GM21619 (cell line): ENCODE measurements around the gene TRAF2.

ENCODE experiments used
- ATAC-seq: cut with Tn5 transposase; IDR thresholded peaks from one replicate; pipeline ENCODE4 v1.9.1; 2021; ENCODE audit not compliant: unreplicated experiment

The TRAF2 gene

DNA sequence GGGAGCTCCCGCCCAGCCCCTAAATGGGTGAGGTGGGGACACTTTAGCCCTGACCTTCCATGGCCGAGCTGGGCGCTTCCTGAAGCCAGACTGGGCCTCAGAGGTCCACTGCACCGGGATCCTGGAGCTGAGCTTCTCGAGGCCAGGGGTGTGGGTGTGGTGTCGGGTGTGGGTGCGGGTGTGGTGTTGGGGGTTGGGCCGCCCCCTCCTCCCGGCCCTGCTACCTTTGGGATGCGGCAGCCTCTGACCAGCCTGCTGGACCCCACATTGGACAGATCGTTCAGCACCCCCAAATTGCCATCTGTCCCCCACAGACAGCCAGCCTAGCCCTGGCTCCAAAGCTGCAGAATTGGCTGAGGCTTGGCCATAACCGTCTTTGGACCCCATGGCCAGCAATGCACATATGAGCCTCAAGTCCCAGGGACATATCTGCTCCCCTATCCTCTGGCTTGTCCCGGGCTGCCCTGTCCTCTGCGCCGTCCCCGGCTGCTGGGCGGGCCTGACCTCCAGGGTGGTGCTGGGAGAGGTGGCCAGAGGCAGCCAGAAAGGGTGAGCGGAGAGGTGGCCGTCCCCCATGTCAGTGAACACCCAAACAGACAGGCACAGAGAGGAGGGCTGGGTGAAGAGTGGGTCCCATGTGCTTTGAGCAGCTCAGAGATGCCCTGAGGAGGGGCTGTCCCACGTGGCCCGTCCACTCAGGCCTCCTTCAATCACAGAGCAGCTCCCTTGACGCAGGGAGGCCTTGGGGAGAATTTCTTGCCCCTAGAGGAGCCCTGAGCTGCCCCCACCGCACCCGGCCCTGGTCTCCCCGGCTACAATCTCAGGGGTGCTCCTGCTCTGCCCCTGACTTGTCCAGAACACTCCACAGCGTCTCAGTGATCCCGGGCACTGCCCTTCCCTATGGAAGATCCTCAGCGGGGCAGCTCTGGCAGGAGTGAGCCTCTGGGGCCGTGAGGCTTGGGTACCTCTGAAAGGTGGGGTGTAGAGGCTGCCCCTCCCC is 87.6 kb downstream of the TRAF2 start:
- no peak for ATAC-seq

DNA sequence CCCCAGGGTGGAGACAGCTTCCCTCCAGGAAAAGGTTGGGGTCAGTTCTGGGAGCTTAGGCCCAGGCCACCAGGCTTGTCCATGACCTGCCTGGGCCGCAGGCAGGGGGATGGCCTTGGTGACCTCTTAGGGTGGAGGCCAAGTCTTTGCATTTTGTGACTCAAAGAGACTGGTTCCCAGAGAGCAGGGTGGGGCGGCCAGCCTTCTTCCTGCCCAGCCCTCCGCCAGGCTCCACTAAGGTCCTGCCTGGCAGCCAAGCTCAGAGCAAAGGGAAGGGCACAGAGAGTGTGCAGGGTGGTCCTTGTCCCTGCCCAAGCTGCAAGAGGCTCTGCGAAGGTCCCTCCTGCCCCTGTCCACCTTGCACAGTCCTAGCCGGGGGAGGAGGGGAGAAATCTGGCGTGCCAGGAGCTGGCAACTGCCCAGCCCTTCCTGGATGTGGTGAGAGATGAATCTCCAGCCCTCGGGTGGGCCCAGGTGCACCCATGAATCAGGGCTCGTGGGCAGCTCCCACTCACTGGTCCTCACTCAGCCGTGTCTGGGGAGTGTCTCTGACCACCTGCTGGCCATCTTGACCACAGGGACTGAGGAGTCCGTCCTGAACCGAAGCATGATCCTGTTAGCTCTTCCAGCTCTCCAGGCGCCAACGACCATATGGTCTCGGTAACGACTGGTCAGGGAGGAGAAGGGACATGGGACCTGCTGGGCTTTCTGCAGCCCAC is 88.7 kb downstream of the TRAF2 start:
- no peak for ATAC-seq

DNA sequence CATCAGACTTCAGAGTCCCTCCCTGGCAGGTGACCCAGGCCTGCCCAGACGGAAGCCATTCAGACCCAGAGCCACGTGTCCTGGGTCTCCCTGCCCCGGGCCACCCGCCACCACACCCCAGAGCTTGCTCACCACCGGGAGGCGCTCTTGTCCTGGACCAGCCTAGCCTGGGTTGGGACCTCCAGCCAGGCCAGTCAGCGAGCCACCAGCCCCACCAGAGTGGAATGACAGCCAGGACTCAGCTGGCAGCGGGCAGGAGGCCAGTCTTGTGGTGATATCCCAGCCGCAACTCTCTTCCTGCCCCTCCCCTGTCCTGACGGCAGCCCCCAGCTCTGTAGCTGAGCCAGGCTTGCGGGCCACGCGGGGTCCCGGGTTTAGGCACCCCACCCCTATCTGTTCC is 89.3 kb downstream of the TRAF2 start:
- ATAC-seq = no peak
